Muscle of back (tissue), 11 donors: ENCODE data around the gene LGR6. TPM values are rescaled to one million over a fixed set of nuclear protein-coding genes. Genes with fewer than 3 reads are reported as not detected.
A peak's percentile ranks its signal among the peaks of the same experiment; 100 is the strongest.

Experiments
- DNase-seq, 3 donors: peaks; one replicate each; pipeline versions ENCODE4 v3.0.0 to v3.0.0-alpha.2; 2013
- polyA plus RNA-seq, 10 donors: library from polyadenylated mRNA; unstranded; fragments of 120-200 nt; gene quantifications; one replicate each; pipeline ENCODE4 v1.2.1, GENCODE V29; 2013; ENCODE audit not compliant: insufficient read length in 10 of 10

LGR6 gene
- polyA plus RNA-seq, 10 donors = 0.15 to 8.2 (median 0.53) TPM

DNA sequence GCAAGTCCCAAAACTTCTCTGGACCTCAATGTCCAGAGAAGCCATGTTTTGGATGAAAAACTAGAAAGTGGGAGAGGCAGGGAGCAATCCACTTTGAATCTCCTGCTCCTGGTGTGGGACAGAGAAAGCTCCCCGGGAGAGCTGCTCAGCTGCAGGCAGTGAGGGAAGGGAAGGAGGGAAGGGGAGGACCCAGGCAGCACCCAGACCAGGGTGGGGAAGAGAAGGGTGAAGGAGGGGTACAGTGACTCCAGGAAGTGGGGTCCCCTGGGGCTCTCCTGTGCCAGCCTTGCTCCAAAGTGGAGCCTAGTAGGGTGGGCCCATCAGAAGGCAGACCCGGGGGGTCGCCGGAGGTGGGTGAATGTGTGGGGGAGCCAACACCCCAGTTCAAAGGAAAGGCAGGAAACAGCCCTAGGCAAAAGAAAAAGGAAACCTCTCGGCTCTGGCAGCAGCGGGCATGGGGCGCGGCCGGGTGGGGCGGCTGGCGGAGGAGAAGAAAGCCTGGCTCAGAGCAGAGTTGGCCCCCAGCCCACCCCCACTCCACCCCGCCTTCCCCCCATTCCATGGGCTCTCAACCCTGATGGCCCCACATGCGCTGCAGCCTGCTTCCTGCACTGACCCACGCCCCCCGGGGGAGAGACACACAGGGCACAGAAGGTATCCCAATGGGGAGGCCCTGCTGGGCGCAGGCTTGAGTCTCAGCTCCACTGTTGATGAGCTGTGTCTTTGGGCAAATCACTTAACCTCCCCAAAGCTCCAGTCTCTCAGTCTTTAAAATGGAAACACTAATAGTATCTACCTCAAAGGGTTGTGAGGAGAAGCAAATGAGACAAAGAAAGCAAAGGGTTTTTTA, 5.7 kb downstream of the LGR6 start:
- no peak for DNase-seq

- DNase-seq = no peak
Observed at GRCh38 chr1:202200112-202200548, 6.5 kb downstream of the LGR6 start.

DNA sequence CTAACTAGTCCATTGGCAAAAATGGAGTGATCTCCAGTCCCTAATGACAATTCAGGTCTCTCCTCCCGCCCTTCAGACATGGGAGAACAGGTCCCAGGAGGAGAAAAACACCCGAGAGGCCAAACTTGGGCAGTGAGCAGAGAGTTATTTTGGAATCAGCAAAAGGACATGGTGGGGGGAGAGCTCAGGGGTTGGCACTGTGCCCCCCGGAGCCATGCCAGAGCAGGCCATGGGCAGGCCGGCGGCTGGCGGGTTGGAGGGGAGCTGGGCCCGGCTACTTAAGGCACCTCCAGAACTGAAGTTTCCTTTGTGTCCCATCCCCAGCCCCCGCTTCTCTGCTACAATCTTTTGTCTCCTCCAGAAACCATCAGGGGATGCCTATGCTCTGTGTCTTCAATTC, 7.1 kb downstream of the LGR6 start:
- DNase-seq = no peak

GRCh38 chr1:202201266-202201665, 7.7 kb downstream of the LGR6 start:
- DNase-seq = no peak

DNA sequence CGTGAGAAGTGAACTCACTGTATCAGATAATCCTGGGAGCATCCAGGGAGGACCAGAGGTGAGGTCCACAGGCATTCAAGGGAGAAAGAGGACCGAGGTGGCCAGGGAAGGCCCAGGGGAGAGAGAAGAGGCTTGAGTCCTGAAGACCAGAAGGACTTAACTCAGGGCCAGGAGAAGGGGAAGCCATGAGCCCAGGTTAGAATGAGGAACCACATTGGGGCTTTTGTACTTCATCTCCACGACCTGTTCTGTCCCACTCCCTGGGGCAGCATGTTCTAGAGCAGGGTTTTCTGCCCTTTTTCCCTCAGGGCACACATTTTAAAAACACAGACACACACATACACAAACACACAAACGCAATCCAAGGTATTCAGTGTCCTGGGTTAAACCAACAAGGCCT, 8.4 kb downstream of the LGR6 start:
- DNase-seq = no peak

- no peak for DNase-seq
Observed at GRCh38 chr1:202202500-202203168, 9.0 kb downstream of the LGR6 start.

DNA sequence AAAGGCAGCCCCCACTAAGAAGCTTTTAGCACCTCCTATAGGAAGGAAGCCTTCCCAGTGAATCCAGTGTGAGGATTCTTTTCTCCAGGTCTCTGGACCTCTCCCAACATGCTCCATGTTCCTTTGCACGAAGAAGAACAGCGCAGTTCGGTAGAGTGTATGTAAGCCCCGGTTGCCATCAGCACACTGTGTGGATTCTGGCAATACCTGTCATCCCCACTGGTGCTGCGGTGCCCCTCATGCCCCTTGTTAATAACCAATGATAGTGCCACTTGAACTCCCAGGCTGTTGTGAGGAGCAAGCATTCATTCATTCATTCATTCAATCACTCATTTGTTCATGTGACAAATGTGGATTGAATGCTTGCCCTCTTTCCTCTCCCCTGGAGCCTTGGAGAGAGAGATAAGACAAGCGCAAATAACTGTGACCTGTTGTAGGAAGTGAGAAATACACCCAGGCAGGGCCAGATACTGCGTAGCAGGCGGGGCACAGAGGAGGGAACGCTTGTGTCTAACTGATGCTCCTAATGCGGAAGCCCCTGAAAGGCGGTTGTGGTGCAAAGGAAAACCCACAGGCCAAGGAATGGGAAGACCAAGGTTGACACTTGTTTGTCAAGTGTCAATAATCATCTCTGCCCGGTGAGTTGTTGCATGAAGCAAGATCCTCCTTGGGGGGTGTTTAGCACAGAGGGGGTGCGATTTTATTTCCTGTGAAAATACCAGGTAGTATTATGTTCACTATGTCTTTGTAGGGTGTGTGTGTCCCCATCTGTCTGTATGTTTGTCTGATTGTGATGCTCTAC, 9.8 kb downstream of the LGR6 start:
- DNase-seq = no peak

- no peak for DNase-seq
Observed at GRCh38 chr1:202204065-202204464, 10.5 kb downstream of the LGR6 start.

GRCh38 chr1:202205523-202206190, 12.1 kb downstream of the LGR6 start:
- DNase-seq = no peak

- peak in 2 of 3 donors; percentile 14 to 27 for DNase-seq
Observed at GRCh38 chr1:202207292-202207691, 13.7 kb downstream of the LGR6 start.

DNA sequence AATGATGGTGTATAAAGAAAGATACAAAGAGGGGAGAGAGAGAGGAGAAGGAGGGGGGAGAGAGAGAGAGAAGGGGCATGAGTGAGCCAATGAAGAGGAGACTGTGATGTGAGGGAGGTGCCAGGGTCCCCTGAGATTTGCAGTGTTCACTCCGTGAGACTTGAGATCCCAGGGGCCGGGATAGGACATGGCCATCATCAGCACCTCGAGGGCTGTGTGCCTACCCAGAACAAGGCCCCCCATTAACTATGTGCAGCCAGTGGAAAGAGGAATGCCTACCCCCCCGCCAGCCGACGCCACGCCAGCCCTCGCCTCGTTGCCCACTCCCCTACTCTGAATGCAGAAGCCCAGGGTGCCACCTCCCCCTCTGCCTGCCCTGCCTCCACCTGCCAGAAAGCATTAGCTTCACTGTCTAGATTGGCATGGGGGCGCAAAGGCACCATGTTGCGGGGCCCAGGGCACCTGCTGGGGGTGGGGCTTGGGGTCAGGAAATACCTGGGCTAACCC, 14.8 kb downstream of the LGR6 start:
- no peak for DNase-seq

DNA sequence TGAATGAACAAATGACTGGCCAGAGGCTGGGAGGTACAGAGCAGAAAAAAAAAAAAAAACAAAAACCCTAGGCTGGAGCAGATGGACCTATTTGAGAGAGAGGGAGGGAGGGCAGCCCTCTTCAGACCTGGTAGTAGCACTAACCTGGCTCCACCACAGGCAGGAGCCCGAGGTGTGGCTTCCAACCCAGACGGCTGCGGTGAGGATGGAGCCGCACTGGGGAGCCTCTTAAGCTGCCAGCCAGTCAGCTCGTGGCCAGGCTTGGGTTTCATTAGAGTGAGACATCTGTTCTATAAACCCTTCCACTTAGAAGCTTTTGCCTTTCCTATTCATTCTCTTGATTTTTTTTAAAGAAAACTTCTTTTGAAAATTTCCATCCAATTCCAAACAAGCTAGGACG, 16.8 kb downstream of the LGR6 start:
- DNase-seq = no peak

DNA sequence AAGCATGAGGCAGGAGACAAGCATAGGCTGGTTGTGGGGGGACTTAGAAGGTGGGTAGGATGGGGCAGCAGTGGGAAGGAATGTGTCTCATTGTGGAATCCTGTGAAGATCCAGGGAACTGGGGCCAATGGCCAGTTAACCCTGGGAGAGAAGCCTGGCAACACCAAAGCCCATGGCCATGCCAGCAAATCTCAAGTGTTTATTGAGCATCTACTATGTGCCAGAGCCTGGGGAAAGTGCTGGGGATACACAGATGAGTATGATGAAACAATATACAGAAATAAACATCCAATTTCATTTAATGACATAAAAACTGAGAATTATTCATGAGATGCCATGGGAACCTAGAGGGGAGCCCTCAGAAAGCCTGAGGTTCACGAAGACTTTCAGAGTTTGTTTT, 17.4 kb downstream of the LGR6 start:
- DNase-seq = no peak

DNA sequence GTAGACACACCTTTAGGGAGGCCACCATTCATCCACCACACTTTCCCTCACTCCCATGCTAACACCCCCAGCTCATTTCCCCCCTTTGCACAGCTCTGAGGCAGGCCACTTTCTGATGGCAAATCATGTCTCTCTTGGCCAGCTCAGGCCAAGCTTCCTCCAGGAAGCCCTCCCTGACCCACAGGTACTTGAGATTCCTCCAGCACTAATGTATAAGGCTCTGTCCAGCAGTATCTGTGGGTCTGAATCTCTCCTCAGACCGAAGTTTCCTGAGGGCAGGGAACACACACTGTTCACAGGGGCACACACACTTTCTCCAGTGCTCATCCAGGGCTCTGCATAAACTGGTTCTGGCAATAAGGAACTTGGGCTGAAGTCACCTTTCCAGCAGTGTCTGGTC, 19.2 kb downstream of the LGR6 start:
- DNase-seq = no peak

GRCh38 chr1:202213361-202214088, 19.9 kb downstream of the LGR6 start:
- peak in 1 of 3 donors; percentile 3 for DNase-seq

DNA sequence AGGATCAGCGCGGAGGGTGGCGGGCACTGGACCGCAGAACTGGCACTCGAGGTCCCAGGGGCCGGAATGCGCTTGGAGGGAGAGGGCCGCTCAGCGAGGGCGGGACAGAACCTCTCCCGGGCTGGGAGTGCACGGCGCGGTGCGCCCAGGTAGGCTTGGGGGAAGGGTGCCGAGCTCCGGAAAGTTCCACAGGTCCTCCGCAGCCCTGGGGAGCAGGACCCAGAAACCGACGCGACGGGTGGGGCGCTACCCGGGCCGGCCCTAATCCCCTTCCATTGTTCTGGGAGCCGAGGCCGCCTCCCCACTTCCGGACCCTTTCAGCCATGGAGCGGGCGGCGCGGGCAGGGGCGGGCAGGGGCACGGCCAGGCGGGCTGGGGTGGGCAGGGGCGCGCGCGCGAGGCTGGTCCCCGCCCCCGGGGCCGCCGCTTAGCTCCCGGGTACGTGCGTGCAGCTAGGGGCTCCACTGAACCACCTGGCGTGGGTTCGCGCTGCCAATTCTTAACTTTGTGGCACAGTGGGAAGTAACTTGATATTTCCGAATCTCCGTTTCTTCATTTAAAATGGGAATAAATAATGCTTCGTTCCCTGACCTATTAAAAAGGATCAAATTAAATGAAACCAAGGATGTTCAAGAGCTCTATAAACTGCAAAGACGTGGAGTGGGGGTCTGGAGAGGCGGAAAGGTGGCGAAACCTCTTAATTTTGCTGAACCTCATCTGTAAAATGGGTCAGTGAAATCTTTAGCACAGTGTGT, 20.7 kb downstream of the LGR6 start:
- DNase-seq = no peak

DNA sequence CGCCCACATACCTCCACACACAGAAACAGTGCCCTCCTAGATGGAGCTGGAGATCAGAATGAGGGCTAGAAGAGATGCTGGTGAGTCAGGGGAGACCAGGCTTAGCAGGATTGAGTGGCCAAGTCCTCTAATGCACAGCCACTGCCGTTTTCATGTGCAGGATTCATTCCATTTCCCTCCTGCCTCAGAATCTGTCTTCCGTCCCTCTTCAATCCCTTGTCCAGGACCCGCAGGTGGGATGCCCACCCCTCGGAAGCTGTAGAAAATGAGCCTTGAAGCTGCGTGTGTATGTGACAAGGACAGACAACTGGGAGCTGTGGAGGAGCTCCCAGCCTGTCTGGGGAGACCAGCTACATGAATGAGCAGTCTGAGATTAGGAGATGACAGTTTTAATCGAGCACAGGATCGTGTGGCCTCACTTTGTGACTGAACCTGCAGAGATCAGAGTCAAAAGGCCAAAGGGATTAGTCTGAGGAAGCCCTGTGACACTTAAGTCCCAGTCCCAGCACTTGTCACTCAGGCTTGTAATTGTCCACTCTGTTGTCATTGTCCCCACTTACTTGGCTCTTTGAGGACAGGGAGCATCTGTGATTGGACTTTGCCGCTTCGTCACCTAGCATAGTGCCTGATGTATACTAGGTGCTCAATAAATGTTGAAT, 22.0 kb downstream of the LGR6 start:
- no peak for DNase-seq

GRCh38 chr1:202216691-202217090, 23.1 kb downstream of the LGR6 start:
- DNase-seq = no peak

DNA sequence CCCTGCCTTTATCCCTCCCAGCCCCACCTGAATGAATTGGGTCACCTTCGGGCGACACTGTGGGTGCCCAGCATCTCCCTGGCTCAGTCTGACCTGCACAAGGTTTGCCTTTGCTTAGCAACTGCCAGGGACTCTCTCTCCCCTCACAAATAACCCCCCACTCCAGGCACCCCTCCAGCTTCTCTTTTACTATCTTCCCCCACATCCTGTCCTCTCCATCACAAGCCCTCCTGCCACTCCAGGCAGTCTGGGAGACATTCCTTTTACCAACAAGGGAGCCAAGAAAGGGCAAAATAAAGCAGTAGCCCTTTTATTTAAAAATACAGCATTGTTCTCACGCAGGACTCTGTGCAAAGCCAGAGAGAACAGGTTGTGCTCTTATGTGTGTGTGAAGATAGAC, 23.9 kb downstream of the LGR6 start:
- no peak for DNase-seq

GRCh38 chr1:202217951-202218350, 24.4 kb downstream of the LGR6 start:
- DNase-seq = no peak
